GM19035 (cell line): ENCODE measurements around the gene RNF13.
"Not testable (repeated sequence)": the region's sequence is repeated elsewhere in the genome, so short reads cannot be mapped to it uniquely, and the experiment has no call there.

Experiments
- ATAC-seq: cut with Tn5 transposase; IDR thresholded peaks from one replicate; pipeline ENCODE4 v1.9.1; 2021; ENCODE audit not compliant: unreplicated experiment

Gene RNF13

GRCh38 chr3:149838491-149838890, 25.5 kb downstream of the RNF13 start:
- not testable (repeated sequence) for ATAC-seq

- not testable (repeated sequence) for ATAC-seq
Observed at GRCh38 chr3:149839469-149839868, 26.5 kb downstream of the RNF13 start.

- no peak for ATAC-seq
Observed at GRCh38 chr3:149839896-149840295, 26.9 kb downstream of the RNF13 start.

- ATAC-seq = no peak
Observed at GRCh38 chr3:149843502-149843901, 30.5 kb downstream of the RNF13 start.

GRCh38 chr3:149844091-149844490, 31.1 kb downstream of the RNF13 start:
- no peak for ATAC-seq

GRCh38 chr3:149845570-149846244, 32.7 kb downstream of the RNF13 start:
- ATAC-seq = no peak

GRCh38 chr3:149848238-149848637, 35.2 kb downstream of the RNF13 start:
- no peak for ATAC-seq

- no peak for ATAC-seq
Observed at GRCh38 chr3:149848688-149849087, 35.7 kb downstream of the RNF13 start.

- ATAC-seq = no peak
Observed at GRCh38 chr3:149850787-149851584, 38.0 kb downstream of the RNF13 start.

GRCh38 chr3:149858911-149859310, 45.9 kb downstream of the RNF13 start:
- ATAC-seq = no peak

GRCh38 chr3:149860881-149861280, 47.9 kb downstream of the RNF13 start:
- ATAC-seq = no peak

- ATAC-seq = no peak
Observed at GRCh38 chr3:149867563-149867962, 54.5 kb downstream of the RNF13 start.

- ATAC-seq = no peak
Observed at GRCh38 chr3:149871855-149872254, 58.8 kb downstream of the RNF13 start.

GRCh38 chr3:149872589-149872988, 59.6 kb downstream of the RNF13 start:
- ATAC-seq = no peak

GRCh38 chr3:149877668-149878067, 64.7 kb downstream of the RNF13 start:
- no peak for ATAC-seq

- ATAC-seq = no peak
Observed at GRCh38 chr3:149879872-149880271, 66.9 kb downstream of the RNF13 start.

- no peak for ATAC-seq
Observed at GRCh38 chr3:149881879-149882278, 68.9 kb downstream of the RNF13 start.

GRCh38 chr3:149883134-149883533, 70.1 kb downstream of the RNF13 start:
- no peak for ATAC-seq

- not testable (repeated sequence) for ATAC-seq
Observed at GRCh38 chr3:149883860-149884259, 70.8 kb downstream of the RNF13 start.

GRCh38 chr3:149884848-149885247, 71.8 kb downstream of the RNF13 start:
- ATAC-seq = not testable (repeated sequence)

GRCh38 chr3:149886957-149887356, 73.9 kb downstream of the RNF13 start:
- ATAC-seq = no peak

- ATAC-seq = no peak
Observed at GRCh38 chr3:149891621-149892020, 78.6 kb downstream of the RNF13 start.
